HG03342 (cell line): ENCODE results near the gene OR10A6.

Experiments used
- ATAC-seq: cut with Tn5 transposase; IDR thresholded peaks from one replicate; pipeline ENCODE4 v1.9.1; 2021; ENCODE audit warnings: mild to moderate bottlenecking, moderate library complexity; ENCODE audit not compliant: unreplicated experiment

Gene OR10A6, protein sequence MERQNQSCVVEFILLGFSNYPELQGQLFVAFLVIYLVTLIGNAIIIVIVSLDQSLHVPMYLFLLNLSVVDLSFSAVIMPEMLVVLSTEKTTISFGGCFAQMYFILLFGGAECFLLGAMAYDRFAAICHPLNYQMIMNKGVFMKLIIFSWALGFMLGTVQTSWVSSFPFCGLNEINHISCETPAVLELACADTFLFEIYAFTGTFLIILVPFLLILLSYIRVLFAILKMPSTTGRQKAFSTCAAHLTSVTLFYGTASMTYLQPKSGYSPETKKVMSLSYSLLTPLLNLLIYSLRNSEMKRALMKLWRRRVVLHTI

DNA sequence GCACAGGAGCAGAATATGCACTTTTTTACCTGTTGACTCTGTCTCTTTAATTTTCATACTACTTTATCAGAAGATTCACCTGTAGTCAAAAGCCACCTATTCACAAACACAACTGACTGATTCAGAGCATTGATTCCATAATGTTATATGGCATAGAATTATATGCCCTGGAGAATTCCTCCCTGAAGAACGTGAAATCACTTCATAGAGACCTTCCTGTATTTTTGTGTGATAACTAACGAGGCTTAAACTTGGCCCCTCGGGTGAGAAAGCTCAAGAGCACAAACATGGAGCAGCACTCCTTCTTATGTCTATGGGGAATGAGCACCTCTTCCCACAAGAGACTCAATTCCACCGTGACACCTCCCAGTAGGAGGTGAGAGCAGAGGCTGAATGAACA, at the start of gene OR10A6:
TSS of gene OR10A6 (minus strand) at position 101 of the 400 bp plus-strand sequence. CDS start 2,606 bp downstream, outside the sequence.
- ATAC-seq = no peak

DNA sequence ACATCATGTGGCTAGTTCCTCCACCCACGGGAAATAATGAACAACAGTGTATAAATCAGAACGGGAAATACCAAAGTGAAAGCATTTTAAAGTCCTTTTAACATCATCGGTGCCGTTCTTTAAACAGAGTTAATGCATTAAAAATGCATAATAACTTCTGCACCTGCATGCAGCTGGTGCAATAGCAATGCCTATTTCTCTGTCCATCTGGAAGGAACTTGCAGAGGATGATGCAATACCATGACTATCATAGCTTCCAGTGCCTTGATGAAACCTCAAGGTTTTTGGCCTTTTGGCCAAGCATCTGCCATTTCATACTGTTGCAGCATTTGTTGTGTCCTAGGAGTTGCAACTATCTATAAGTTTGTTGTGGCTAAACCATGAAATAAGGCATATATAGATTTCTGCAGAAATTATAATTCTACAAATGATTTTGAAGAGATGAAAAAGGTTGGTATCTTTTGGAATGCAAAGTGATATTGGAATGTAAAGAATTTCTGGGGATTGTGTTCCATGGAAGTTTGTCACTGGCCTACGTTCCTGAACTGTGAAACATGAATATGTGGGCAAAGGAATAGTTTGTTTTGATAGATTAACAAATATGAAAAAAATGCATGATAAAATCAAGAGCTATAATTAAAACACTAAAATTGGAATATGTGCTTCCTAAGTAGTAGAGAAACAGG, 46.3 kb upstream of the OR10A6 start:
- no peak for ATAC-seq

DNA sequence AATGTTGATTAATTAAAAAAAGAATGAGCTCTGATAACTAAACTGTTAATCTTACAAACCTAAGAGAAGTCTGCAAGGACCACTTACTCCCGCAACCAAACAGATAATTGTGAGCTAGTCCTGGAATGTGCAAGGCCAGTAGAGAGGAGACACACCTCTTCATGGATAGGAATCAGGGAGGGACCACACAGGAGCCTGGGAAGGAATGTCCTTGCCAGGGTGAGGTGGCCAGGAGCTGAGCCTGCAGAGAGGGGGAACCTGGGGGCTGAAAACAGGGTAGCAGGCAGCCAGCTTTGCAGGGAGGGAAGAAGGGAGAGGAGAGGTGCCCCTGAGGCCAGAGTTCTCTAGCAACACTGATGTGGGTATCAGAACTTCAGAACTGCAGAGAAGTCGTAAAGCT, 43.6 kb upstream of the OR10A6 start:
- no peak for ATAC-seq

DNA sequence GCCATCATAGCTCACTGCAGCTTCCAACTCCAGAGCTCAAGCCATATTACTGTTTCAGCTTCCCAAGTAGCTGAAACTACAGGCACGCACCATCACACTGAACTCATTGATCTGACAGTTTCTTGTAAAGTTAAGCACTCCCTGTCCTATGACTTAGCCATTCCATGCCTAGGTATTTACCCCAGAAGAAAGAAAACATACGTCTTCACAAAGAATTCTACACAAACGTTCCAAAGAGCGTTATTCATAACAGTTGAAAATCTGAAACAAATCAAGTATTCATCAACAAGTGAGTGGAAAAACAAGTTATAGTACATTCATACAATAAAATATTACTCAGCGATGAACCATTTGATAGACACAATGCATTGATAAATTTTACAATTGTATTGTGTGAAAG, 41.9 kb upstream of the OR10A6 start:
- ATAC-seq = no peak

DNA sequence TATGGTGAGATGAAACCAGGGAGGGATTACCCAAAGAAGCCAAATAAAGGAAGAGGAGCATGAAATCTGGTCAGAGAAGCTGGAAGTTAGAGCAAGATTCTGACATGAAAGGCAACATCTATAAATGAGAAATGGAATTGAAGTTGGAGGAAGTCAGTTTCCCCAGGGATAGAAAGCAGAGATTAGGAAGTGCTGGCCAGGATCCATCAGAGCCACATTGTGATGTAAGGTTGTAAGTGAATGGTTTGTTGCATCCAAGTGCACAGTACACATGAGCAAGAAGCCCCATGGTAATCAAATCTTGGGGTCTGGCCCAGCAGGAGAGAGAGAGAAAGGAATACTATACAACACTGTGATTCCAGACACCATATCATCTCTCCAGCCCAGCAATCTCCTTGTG, 40.8 kb upstream of the OR10A6 start:
- no peak for ATAC-seq

DNA sequence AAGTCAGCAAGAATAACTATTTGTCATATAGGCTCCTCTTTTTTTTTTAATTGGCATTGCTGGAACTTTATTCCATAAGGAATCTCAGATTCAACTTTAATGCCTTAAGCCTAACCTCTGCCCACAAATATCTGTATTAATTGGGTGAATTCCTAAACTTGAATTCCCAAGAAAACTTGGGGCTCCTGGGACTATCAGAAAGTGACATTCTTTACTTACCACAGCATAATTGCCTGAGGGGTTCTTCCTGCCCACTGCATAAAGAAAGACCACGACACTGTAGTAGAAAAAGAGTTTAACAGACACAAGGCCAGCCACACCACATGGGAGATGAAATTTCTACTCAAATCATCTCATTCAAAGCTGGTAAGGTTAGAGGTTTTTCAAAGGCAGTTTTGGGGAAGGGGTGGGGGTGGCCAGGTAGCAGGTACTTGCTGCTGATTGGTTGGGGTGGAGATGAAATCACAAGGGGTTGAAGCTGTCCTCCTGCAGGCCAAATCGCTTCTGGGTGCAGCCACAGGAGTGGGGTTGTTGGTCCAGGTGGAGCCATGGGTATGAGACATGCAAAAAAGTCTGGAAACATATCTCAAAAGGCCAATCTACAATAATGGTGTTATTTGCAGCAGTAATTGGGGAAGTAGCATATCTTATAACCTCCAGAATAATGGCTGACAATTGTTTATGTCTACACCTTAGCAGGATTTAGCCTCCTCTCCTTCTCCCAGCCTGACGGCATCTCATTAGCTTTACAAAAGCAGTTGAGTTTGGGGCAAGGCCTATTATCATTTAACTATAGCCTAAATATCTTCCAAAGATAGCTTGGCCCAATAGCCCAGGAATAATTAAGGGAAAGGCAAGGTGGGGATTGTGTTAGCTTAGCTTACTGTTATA, 38.9 kb upstream of the OR10A6 start:
- no peak for ATAC-seq

DNA sequence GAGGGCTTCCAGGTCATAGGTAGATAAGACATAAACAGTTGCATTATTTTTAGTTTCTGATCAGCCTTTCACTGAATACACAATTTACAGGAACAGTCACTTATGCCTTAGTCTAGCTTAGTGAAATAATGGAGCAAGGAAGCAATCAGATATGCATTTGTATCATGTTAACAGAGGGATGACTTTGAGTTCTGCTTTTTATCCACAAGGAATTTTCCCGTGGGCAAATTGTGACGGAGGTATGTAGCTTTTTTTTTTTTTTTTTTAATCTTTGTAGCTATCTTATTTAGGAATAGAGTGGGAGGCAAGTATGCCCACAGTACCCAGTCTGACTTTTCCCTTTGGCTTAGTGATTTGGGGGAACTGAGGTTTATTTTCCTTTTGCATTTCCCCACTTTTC, 37.6 kb upstream of the OR10A6 start:
- no peak for ATAC-seq

DNA sequence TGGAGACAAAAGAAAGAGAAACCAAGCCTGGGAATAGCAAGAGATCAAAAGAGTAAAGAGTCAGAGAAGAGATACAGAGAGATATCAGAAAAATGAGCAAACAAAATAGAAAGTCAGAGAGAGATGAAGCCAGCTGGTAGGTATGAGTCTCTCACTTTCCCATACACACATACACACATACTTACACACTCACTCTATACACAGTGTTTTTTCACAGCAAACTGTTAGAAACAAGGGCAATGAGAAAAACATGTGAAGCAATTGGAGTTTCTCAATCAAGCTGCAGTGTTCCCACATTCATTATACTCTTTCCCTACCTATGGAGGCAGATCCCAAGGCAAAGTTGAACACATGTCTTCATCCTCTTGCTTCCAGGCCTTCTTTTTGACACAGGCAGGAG, 36.8 kb upstream of the OR10A6 start:
- no peak for ATAC-seq

DNA sequence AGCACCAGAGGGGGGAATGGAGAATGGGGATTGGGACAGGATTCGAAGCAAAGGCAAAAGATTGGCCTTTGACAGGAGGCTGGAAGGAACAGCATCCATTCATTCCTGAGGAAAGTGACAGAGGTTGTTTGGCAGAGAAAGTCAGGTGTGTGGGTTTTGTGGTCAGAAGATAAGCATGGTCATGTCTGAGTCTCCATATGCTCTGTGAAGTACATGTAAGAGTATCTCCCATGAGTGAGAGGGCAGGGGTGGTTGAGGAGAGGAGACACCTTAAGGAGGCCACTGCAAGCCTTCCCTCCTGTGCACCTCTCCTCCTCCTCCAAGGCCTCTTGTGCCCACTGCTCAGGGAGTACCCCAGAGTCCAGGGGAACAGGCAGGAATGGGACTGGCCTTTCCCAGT, 36.0 kb upstream of the OR10A6 start:
- no peak for ATAC-seq

DNA sequence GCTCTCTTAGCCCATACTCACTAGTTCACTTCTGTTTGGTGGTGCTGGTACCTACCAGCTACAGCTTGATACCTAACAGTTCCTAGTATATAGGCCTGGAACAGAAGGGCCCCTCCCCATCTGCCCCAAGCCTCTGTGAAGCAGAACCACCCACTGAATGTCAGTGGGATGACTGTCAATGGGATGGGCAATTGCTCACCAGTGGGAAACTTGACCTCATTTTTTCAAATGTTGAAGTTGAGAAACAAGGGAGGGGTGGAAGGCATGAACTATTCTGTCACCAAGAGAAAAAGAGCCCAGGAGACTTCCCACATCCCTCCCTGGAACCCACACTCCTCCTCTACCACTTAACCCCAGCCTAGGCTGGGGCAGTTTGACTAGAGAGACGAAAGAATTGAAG, 34.3 kb upstream of the OR10A6 start, which contains the start of gene NLRP10:
TSS of gene NLRP10 (minus strand) at position 62 of the 400 bp plus-strand sequence. CDS start 1,952 bp downstream, outside the sequence.
- ATAC-seq = no peak

DNA sequence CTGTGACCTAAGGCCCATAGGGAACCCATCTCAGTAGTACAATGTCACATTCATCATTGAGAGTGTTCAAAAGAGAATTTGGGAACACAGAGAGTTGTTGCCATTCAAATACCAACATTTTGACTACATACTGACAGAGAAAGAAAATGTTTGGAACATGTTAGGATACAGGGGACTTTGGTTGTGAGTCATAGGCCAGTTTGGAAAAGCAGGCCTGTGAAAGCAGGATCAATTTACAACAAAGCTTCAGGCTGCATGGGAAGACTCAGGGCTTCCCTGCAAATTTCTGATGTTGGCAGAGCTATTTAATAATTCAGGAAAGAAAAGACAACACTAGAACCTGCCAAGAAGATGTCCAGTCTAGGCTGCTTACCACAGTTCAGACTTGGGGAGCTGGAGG, 33.8 kb upstream of the OR10A6 start:
- no peak for ATAC-seq

DNA sequence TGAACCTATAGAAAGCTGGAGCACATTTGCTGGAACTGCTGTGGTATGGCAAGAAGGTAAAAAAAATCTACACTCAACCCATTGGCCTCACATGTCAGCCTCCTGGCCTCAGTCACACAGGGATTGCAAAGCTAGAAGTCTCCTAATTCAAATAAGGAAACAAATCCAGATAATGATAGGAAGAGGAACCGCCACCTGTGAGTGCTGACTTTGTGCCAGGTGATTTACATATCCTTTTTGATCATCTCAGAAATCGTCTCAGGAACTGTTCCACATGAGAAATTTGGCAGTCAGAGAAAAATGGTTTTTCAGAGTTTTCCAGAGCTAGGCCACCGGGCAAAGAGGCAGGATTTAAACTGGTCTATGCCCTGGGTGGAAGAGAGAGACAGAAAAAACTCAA, 33.2 kb upstream of the OR10A6 start:
- no peak for ATAC-seq

DNA sequence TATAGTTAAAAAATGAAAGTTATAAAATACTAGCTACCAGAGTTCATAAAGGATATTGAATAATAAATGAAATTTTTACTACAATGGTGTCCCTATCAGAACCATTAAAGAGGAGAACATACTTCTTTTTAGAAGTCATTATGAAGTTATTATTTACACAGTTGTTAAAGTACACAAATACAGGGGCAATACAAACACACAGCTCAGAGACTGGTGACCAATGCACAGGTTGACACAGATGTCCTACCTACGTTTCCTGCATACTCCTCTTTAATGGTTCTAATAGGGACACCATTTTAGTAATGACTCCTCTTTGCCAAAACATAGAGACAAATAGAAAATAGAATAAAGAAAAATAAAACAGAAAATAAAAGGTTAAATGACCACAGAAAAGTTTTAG, 24.1 kb upstream of the OR10A6 start:
- ATAC-seq = no peak

DNA sequence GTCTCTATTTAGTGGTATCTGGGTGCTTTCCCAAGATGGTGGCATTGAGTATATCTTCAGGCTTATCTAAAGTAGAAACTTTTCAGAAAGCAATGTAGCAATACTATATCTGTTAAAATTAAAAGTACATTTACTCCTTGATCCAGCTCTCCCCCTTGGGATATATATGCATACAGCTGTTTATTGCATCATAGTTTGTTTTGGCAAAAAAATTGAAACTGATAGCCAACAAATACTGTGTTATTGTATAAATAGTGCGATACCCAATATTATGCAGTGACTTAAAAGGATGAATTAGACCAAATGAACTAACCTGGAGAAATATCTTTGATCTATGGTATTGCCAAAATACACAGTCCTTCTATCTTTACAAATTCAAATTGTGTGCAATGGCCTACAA, 18.9 kb upstream of the OR10A6 start:
- no peak for ATAC-seq

DNA sequence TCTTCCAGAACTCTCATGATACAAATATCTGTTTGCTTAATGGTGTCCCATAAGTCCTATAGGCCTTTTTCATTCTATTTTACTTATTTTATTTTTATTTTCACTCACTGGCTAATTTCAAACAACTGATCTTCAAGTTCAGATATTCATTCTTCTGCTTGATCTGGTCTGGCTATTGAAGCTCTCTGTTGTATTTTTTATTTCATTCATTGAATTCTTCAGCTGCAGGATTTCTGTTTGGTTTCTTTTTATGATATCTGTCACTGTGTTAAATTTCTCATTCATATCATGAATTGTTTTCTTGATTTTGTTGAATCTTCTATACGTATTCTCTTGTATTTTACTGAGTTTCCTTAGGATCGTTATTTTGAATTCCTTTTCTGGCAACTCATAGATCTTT, 13.1 kb upstream of the OR10A6 start:
- no peak for ATAC-seq

DNA sequence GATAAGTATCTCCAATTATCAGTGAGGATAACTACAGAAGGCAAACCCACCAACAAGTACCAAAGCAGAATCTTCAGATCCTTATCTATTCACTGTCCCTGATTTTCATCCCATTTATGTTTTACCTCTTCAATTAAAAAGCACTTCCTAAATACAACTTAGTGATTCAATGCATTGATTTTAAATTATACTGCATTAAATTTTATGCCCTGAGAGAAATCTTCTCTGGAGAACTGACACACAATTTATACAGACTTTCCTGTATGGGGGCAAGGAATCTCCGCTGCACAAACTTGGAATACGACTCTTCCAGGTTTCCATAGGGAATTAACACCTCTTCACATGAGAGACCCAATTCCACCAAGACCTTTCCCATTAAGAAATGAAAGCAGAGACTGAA, 10.5 kb upstream of the OR10A6 start, which contains the start of gene OR10A3:
TSS of gene OR10A3 (minus strand) at position 101 of the 400 bp plus-strand sequence. CDS start 2,188 bp downstream, outside the sequence.
- no peak for ATAC-seq

DNA sequence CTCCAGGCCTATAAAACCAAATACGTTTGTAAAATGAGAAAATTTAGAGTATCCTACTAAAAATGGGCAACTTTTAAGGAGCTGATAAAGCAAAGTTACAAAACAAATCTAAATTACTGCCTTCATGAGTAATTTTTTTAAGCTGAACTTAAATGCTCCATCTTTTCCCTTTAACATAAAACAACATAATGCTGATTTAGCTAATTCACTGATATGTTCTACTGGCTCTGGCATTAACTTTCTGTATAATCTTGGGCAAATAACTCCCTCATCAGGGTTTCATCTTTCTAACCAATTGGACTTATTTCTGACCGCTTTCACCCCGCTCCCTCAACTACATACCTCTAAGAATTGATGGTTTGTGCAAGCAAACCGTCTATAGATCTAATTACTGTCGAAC, 10.1 kb upstream of the OR10A6 start:
- ATAC-seq = no peak

DNA sequence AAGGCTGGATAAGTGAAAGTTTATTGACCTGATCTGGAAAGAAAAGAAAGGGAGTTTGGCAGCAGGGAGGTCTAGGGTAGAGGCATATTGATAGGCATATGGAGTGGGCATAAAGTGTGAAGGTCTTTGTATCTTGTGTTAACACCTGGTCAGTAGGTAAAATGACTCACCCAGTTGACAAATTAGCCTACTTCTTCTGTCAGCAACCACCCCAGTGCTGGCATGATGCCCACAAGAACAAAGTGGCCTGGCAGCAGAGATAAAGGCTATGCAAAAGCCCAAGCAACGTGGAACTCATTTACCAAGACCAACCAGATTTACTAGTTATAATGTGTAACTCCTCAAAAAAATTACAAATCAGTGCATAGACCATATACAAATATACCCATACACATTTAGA, 5.5 kb upstream of the OR10A6 start:
- ATAC-seq = no peak

DNA sequence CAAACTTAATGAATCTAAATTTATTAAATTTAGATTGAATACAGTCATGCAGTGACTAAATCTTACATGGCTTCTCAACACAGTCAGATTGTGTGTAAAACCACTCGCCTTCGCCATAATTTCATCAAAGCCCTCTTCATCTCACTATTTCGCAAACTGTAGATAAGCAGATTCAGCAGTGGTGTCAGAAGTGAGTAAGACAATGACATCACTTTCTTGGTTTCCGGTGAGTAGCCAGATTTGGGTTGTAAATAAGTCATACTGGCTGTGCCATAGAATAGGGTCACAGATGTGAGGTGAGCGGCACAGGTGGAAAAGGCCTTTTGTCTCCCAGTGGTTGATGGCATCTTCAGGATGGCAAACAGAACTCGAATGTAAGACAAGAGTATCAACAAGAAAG, 3.4 kb downstream of the OR10A6 start:
- ATAC-seq = no peak

DNA sequence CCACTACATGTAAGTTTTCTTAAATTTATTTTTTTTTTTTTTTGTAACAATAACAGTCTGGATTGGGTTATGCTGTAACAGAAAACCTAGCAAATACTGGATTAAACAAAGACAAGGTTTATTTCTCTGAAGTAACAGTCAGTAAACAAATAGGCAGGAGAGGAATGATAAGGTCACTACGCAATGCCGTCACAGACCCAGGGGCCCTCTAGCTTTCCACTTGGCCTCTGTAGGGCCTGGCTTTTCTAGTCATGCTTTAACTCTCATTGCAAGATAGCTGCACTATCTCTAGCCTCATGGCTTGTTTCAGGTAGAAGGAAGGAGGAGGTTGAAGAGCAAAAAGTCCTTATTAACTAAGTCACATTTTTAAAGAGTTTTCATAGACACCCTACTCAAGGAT, 6.5 kb downstream of the OR10A6 start:
- no peak for ATAC-seq

DNA sequence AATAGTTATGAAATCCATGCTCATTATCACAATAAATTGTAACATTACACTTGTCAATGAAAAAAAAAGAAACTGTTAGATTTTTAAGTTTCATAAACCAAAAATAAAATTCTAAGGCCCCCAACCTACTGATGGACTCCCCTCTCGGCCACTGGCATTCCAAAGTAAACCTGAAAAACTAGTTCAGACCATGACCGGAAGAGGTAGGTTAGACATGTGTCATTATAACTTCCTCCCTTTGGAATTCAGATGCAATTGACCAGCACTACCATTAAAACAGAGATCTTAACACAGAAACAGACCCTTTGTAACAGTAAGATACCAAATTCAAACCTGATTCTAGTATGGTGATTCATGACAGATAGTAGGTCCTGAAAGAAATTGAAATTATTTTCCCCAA, 12.9 kb downstream of the OR10A6 start:
- ATAC-seq = no peak
